GM06990 (cell line): Measurements from ENCODE around the gene CDX2.

Experiments
- DNase-seq: peaks from one replicate; pipeline ENCODE4 v3.0.0-alpha.2; 2011; ENCODE audit not compliant: insufficient read length; ENCODE audit errors: extremely low read depth
- H3K27me3 ChIP-seq: replicated peaks from 2 replicates; pipeline ENCODE4 v1.6.0; 2011; ENCODE audit warnings: low read length; ENCODE audit not compliant: control insufficient read depth, insufficient read depth
- H3K36me3 ChIP-seq: 2 replicates; pipeline ENCODE4 v1.5.1; 2011; ENCODE audit warnings: low read length; ENCODE audit not compliant: control insufficient read depth, insufficient read depth
- H3K4me3 ChIP-seq: replicated peaks from 2 replicates; pipeline ENCODE4 v1.5.1; 2011; ENCODE audit warnings: low read depth, mild to moderate bottlenecking, control low read depth, low read length
- CTCF ChIP-seq: IDR thresholded peaks from 2 replicates; pipeline ENCODE4 v1.5.1; 2011; ENCODE audit warnings: low read length, control low read depth, mild to moderate bottlenecking, inconsistent platforms; ENCODE audit not compliant: insufficient read depth, poor library complexity, severe bottlenecking

The CDX2 gene

GRCh38 chr13:27976362-27977091, 7.4 kb upstream of the CDX2 start:
- DNase-seq: no peak
- Histone ChIP-seq H3K36me3 (no peaks in the 10 kb centered on the region), H3K27me3 (peaks cover 5% of the 10 kb centered on the region), H3K4me3 (no peak overlapping the region)
- TF ChIP-seq CTCF: no peak

DNA sequence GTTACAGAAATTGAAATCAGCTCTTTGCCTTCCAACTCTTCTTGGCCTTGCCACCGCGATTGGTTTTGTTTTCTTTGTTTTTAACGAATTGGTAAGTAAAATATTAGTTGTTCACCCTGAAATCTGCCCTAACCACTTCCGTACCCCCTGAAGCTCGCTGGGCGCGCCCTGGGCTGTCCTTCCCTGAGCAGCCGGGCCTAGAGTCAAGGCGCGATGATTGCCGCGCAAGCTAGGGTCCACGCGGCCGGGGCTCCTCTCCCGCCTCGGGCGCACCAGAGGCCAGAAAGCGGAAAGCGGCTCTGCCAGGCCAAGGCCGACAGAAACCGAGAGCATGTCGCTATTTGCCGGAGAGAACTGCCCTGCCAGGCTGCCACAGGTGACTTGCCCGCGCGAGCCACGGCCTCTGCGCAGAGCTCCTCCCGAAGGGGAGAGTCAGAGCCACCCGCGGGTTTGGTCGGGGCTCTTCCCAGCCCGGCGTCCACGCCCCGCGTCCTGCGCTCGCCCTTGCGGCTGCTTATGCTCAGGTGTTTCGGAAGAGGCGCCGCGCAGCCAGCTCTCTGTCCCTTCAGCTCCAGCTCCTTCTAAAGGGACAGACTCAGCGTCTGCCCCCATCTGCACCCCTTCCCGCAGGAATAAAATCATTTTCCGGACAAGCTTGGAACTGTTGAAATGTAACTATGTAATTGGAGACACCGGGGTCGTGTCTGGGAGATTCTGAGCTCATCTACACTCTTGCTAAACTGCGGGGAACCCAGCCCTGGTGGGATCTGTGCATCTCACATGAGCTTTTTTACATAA, 6.6 kb upstream of the CDX2 start:
- Histone ChIP-seq H3K4me3 (no peak overlapping the region), H3K27me3 (peaks cover 5% of the 10 kb centered on the region), H3K36me3 (no peaks in the 10 kb centered on the region)
- no peak for DNase-seq
- no peak for TF ChIP-seq CTCF

DNA sequence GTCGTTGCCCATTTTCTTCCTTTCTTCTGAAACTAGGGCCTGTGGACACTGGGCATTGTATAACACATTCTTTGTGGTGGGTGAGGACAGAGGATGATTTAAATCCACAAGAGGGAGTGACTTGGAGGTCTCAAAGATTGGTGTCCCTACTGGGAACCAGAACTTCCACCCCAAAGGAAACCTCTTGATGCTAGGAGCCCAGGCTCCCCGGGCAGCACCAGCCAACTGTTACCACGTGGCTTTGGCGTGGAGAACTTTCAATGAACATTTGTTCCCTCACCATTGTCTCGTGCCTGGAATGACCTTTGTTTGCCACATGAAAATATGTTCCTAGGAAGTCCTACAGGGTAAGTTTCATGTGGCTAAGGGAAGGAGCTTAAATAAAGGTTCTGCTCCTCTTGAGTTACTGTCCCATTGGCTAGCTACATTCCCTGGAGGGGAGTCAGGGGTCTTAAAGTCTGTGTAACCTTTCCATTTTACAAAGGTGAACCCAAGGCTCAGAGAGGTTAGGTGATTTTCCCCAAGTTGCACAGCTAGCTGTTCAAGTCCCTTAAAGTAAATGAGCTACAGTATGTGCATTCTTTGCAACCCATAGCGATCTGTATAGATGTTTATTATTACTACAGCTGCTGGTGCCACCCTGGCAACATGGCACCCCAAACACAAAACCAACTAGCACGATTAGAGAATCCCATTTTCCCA, 5.0 kb upstream of the CDX2 start:
- Histone ChIP-seq H3K4me3 (no peak overlapping the region), H3K27me3 (peaks cover 5% of the 10 kb centered on the region), H3K36me3 (no peaks in the 10 kb centered on the region)
- TF ChIP-seq CTCF: no peak
- DNase-seq: no peak

DNA sequence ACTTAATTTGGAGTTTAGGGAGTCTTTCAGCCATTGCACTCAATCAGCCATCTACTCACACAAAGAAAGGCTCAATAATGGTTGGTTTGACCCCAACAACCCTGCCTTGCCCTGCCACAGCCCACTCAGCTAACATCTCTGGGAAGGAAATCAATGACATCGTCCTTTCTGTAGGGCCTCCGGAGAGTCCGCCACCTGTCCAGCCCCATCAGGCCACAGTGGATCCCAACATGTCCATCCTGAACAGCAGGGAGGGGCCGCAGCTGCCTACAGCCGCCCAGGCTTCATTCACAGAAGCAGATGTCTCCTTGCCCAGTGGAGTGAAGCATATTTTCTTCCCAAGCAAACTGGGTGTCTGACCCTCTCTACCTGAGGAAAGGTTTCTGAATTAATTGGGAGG, 4.2 kb upstream of the CDX2 start:
- H3K4me3 ChIP-seq: no peak overlapping the region
- no peak for DNase-seq
- H3K36me3 ChIP-seq: no peaks in the 10 kb centered on the region
- peaks cover 5% of the 10 kb centered on the region for H3K27me3 ChIP-seq
- TF ChIP-seq CTCF: no peak

- H3K36me3 ChIP-seq: no peaks in the 10 kb centered on the region
- H3K4me3 ChIP-seq: no peak overlapping the region
- H3K27me3 ChIP-seq: peaks cover 5% of the 10 kb centered on the region
- DNase-seq: no peak
- TF ChIP-seq CTCF: no peak
Observed at GRCh38 chr13:27972478-27972820, 3.3 kb upstream of the CDX2 start.
